ENCODE results near the gene MED13L.

DNA sequence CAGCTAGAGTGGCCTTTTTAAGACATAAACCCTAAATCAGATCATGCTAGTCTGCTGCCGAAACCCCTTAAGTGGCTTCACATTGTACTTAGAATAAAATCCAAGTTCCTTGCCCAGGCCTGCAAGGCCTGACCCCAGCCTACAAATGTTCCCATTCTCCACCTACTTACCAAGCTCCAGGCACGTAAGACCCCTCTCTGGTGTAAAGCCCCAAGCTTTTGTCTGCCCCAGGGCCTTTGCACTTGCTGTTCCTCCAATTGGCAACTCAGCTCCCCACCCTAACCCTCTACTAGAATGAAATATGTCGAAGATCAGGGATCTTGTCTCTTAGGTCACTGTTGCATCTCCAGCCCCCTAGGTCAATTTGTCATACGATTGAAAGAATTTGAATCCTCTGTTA, 27.1 kb upstream of the MED13L start:
- no peak for TF ChIP-seq POLR2A (IDR thresholded peaks at IDR 0.05)
- TF ChIP-seq, protein P1, sequence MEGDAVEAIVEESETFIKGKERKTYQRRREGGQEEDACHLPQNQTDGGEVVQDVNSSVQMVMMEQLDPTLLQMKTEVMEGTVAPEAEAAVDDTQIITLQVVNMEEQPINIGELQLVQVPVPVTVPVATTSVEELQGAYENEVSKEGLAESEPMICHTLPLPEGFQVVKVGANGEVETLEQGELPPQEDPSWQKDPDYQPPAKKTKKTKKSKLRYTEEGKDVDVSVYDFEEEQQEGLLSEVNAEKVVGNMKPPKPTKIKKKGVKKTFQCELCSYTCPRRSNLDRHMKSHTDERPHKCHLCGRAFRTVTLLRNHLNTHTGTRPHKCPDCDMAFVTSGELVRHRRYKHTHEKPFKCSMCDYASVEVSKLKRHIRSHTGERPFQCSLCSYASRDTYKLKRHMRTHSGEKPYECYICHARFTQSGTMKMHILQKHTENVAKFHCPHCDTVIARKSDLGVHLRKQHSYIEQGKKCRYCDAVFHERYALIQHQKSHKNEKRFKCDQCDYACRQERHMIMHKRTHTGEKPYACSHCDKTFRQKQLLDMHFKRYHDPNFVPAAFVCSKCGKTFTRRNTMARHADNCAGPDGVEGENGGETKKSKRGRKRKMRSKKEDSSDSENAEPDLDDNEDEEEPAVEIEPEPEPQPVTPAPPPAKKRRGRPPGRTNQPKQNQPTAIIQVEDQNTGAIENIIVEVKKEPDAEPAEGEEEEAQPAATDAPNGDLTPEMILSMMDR (IDR thresholded peaks at IDR 0.05) = no peak

Measured in testis (tissue), 2 donors.